ENCODE data around the gene SCAP. TPM values are rescaled to one million over a fixed set of nuclear protein-coding genes. Genes with fewer than 3 reads are reported as not detected.
"Not testable (repeated sequence)": the region's sequence is repeated elsewhere in the genome, so short reads cannot be mapped to it uniquely, and the experiment has no call there.

Gene SCAP
- polyA plus RNA-seq, 1 experiment = 30.2 TPM

DNA sequence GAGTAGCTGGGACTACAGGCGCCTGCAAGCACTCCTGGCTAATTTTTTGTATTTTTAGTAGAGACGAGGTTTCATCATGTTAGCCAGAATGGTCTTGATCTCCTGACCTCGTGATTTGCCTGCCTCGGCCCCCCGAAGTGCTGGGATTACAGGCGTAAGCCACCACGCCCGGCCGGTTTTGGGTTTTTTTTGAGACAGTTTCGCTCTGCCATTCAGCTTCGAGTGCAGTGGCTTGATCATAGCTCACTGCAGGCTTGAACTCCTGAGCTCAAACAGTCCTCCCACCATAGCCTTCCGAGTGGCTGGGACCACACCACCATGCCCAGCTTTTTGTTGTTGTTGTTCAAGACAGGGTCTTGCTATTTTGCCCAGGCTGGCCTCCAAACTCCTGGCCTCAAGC, 16.0 kb upstream of the SCAP start:
- DNase-seq (ENCODE audit: low read depth) = no peak
- no peaks in the 10 kb centered on the region for H3K27me3 ChIP-seq (ENCODE audit: control insufficient read depth, insufficient read depth, low read length)
- ChIA-PET POLR2A (interaction anchor here (0.8 kb wide), 1 partner anchor 1883 kb away, joined by 3 read pairs; no protein-coding TSS in a partner anchor), CTCF (interaction anchor here (1.4 to 1.5 kb wide), 2 partner anchors 15 to 16 kb away, joined by 3 read pairs; partner anchors contain the start of gene SCAP)
- H3K36me3 ChIP-seq (ENCODE audit: control insufficient read depth, insufficient read depth, low read length) = peaks cover 6% of the 10 kb centered on the region
- TF ChIP-seq, protein P1, sequence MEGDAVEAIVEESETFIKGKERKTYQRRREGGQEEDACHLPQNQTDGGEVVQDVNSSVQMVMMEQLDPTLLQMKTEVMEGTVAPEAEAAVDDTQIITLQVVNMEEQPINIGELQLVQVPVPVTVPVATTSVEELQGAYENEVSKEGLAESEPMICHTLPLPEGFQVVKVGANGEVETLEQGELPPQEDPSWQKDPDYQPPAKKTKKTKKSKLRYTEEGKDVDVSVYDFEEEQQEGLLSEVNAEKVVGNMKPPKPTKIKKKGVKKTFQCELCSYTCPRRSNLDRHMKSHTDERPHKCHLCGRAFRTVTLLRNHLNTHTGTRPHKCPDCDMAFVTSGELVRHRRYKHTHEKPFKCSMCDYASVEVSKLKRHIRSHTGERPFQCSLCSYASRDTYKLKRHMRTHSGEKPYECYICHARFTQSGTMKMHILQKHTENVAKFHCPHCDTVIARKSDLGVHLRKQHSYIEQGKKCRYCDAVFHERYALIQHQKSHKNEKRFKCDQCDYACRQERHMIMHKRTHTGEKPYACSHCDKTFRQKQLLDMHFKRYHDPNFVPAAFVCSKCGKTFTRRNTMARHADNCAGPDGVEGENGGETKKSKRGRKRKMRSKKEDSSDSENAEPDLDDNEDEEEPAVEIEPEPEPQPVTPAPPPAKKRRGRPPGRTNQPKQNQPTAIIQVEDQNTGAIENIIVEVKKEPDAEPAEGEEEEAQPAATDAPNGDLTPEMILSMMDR (IDR thresholded peaks at IDR 0.05; ENCODE audit: insufficient read depth, low read depth, low read length) = no peak
- H3K4me3 ChIP-seq (ENCODE audit: low read depth, low read length) = no peak overlapping the region

DNA sequence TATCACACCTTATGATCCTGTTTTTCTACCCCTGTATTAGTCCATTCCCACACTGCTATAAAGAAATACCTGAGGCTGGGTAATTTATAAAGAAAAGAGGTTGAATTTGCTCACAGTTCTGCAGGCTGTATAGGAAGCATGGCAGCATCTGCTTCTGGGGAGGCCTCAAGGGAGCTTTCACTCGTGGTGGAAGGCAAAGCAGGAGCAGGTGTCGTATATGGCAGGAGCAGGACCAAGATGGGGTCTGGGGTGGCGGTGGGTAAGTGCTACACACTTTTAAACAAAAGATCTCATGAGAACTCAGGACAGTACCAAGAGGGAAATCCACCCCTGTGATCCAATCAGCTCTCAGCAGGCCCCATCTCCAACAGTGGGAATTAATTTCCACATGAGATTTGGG, 15.4 kb upstream of the SCAP start:
- Histone ChIP-seq H3K27me3 (ENCODE audit: control insufficient read depth, insufficient read depth, low read length) (no peaks in the 10 kb centered on the region), H3K4me3 (ENCODE audit: low read depth, low read length) (no peak overlapping the region), H3K36me3 (ENCODE audit: control insufficient read depth, insufficient read depth, low read length) (peaks cover 6% of the 10 kb centered on the region)
- TF ChIP-seq, protein P1 (IDR thresholded peaks at IDR 0.05; ENCODE audit: insufficient read depth, low read depth, low read length) = no peak
- ChIA-PET POLR2A (interaction anchor here (0.8 kb wide), 1 partner anchor 1882 kb away, joined by 3 read pairs; no protein-coding TSS in a partner anchor), CTCF (interaction anchor here (1.4 to 1.5 kb wide), 2 partner anchors 15 to 16 kb away, joined by 3 read pairs; partner anchors contain the start of gene SCAP)
- DNase-seq (ENCODE audit: low read depth) = no peak

DNA sequence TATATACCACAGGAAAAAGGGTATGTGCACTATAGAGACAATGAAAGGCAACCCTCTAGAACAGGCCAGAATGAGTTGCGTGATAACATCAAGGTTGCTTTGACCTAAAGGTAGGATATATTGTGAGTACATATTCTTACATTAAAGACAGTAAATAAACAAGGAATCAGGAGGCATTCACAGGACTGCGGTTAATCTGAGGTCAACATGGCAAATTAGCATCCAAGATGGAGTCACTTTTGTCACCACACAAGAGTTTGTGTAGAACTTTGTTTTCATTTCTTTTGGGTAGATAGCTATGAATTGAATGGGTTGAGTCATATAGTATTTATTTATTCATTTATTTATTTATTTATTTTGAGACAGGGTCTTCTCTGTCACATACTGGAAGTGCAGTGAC, 11.5 kb upstream of the SCAP start:
- Histone ChIP-seq H3K36me3 (ENCODE audit: control insufficient read depth, insufficient read depth, low read length) (peaks cover 2% of the 10 kb centered on the region), H3K27me3 (ENCODE audit: control insufficient read depth, insufficient read depth, low read length) (no peaks in the 10 kb centered on the region), H3K4me3 (ENCODE audit: low read depth, low read length) (no peak overlapping the region)
- TF ChIP-seq, protein P1 (IDR thresholded peaks at IDR 0.05; ENCODE audit: insufficient read depth, low read depth, low read length) = no peak
- ChIA-PET POLR2A (no interaction called here), CTCF (interaction anchor here (2.8 kb wide), 1 partner anchor 11 kb away, joined by 18 read pairs; the partner anchor contains the start of gene SCAP)
- DNase-seq (ENCODE audit: low read depth) = no peak

DNA sequence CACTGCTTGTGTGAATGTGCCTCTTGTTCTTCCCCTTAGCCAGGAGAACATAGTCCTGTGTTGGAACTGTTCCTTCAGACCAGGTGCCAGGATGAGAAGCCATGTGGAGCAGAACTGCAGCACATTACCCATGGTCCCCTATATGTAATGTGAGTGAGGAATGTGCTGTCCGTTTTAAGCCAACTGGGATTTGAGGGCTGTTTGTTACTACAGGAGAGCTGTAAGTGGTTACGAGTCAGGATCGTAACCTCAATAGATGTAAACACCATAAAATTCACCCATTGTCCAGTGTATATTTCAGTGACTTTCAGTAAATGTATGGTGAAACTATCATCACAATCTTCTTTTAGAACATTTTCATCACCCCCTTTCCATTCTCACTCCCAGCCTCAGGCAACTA, 10.1 kb upstream of the SCAP start:
- POLR2A ChIA-PET = interaction anchor here (0.6 kb wide), 1 partner anchor 65 kb away, joined by 6 read pairs; no protein-coding TSS in a partner anchor
- H3K36me3 ChIP-seq (ENCODE audit: control insufficient read depth, insufficient read depth, low read length) = peaks cover 2% of the 10 kb centered on the region; the same call in 1 of the 2 replicates
- H3K27me3 ChIP-seq (ENCODE audit: control insufficient read depth, insufficient read depth, low read length) = no peaks in the 10 kb centered on the region
- TF ChIP-seq, protein P1 (IDR thresholded peaks at IDR 0.05; ENCODE audit: insufficient read depth, low read depth, low read length) = no peak
- H3K4me3 ChIP-seq (ENCODE audit: low read depth, low read length) = no peak overlapping the region
- CTCF ChIA-PET = interaction anchor here (2.8 kb wide), 1 partner anchor 10 kb away, joined by 18 read pairs; the partner anchor contains the start of gene SCAP
- no peak for DNase-seq (ENCODE audit: low read depth)

DNA sequence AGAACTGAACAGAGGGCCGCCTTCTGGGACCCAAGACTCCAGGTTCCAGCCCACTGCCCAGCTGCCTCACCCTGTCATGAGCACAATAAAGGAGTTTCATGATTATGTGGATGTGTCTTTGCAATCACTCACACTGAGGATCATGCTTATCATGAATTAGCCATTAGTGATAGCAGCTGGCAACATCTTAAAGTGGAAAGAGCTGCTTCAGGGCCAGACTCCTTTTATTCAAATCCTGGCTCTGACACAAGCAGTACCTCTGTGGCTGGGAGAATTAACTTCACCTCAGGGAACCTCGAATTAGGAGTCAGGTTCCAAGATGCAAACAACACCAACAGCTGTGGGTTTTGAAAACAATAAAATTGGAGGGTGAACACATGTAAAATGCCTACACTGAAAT, 6.6 kb upstream of the SCAP start:
- Histone ChIP-seq H3K36me3 (ENCODE audit: control insufficient read depth, insufficient read depth, low read length) (no peaks in the 10 kb centered on the region), H3K4me3 (ENCODE audit: low read depth, low read length) (no peak overlapping the region), H3K27me3 (ENCODE audit: control insufficient read depth, insufficient read depth, low read length) (no peaks in the 10 kb centered on the region)
- ChIA-PET CTCF (interaction anchor here (0.9 to 1.9 kb wide), 3 partner anchors 9 to 61 kb away, joined by 3 to 13 read pairs (median 4); no protein-coding TSS in a partner anchor), POLR2A (no interaction called here)
- TF ChIP-seq, protein P1 (IDR thresholded peaks at IDR 0.05; ENCODE audit: insufficient read depth, low read depth, low read length) = no peak
- no peak for DNase-seq (ENCODE audit: low read depth)

DNA sequence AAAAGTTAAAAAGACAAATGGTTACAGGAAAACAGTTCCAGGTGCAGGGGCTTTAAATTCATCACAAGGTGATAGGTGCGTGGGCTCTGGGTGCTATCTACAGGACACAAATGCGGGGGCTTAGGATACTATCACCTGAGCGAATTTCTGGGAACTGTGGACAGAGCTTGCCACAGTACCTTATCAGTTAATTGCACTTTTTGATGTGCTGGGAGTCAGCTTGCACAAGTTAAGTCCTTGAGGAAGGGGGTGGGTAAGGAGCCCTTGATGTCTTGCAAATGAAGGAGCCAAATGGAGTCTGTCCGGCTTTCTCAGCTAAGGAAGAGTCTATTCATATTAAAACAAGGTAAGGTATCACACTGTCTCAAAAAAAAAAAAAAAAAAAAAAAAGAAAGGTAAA, 6.0 kb upstream of the SCAP start:
- POLR2A ChIA-PET; H3K27me3 ChIP-seq (ENCODE audit: control insufficient read depth, insufficient read depth, low read length); DNase-seq (ENCODE audit: low read depth); H3K4me3 ChIP-seq (ENCODE audit: low read depth, low read length); H3K36me3 ChIP-seq (ENCODE audit: control insufficient read depth, insufficient read depth, low read length): not testable (repeated sequence)
- CTCF ChIA-PET = interaction anchor here (1.0 kb wide), 1 partner anchor 12 kb away, joined by 4 read pairs; no protein-coding TSS in a partner anchor

DNA sequence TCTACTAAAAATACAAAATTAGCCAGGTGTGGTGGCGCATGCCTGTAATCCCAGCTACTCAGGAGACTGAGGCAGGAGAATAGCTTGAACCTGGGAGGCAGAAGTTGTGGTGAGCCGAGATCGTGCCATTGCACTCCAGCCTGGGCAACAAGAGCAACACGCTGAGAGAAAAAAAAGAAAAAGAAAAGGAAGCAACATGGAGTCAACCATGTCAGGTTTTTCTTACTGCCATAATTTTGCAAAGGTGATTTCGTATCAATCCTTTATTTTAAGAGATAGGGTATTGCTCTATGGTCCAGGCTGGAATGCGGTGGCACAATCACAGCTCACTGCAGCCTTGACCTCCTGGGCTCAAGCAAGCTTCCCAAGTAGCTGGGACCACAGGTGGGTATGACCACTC, 4.5 kb upstream of the SCAP start:
- H3K4me3 ChIP-seq (ENCODE audit: low read depth, low read length); POLR2A ChIA-PET; DNase-seq (ENCODE audit: low read depth); H3K36me3 ChIP-seq (ENCODE audit: control insufficient read depth, insufficient read depth, low read length); H3K27me3 ChIP-seq (ENCODE audit: control insufficient read depth, insufficient read depth, low read length); CTCF ChIA-PET: not testable (repeated sequence)
